Suprapubic skin (tissue), 4 donors: ENCODE data around the gene CPNE5. TPM values are rescaled to one million over a fixed set of nuclear protein-coding genes. Genes with fewer than 3 reads are reported as not detected.

Source experiments
- DNase-seq, 2 donors: peaks; one replicate each; pipeline ENCODE4 v3.0.0-alpha.2; 2019; ENCODE audit warnings: low spot score in 2 of 2
- H3K27ac ChIP-seq: fragments of 200-600 bp; sonication (generic); one replicate; pipeline ENCODE4 v1.5.1; 2019
- H3K27me3 ChIP-seq: fragments of 200-600 bp; sonication (generic); one replicate; pipeline ENCODE4 v1.5.1; 2019
- H3K36me3 ChIP-seq: fragments of 200-600 bp; sonication (generic); one replicate; pipeline ENCODE4 v1.5.1; 2019
- H3K4me1 ChIP-seq: fragments of 200-600 bp; sonication (generic); one replicate; pipeline ENCODE4 v1.5.1; 2019
- H3K4me3 ChIP-seq: fragments of 200-600 bp; sonication (generic); one replicate; pipeline ENCODE4 v1.5.1; 2019; ENCODE audit warnings: mild to moderate bottlenecking
- H3K9me3 ChIP-seq: fragments of 200-600 bp; sonication (generic); one replicate; pipeline ENCODE4 v1.5.1; 2019
- CTCF ChIP-seq, 2 donors: fragments of 200-600 bp in 1 of 2; fragments of 450-650 bp in 1 of 2; sonication (generic) in 1 of 2; IDR thresholded peaks; one replicate each; pipeline ENCODE4 v1.5.1; 2016 to 2019; ENCODE audit warnings: antibody characterized with exemption in 2 of 2, mild to moderate bottlenecking in 1 of 2, moderate library complexity in 1 of 2
- EP300 ChIP-seq: sonication (generic); formaldehyde crosslinking; IDR thresholded peaks from one replicate; pipeline ENCODE4 v1.6.1; 2017; ENCODE audit warnings: antibody characterized with exemption
- POLR2A ChIP-seq, 2 donors: fragments of 450-650 bp; IDR thresholded peaks; one replicate each; pipeline ENCODE4 v1.6.1; 2017; ENCODE audit warnings: antibody characterized with exemption in 2 of 2, mild to moderate bottlenecking in 2 of 2, moderate library complexity in 2 of 2
- POLR2AphosphoS5 ChIP-seq, 3 donors: sonication (generic); formaldehyde crosslinking; IDR thresholded peaks; one replicate each; pipeline ENCODE4 v1.6.1; 2017; ENCODE audit warnings: antibody characterized with exemption in 3 of 3
- WGBS: methylation state at CpG from one replicate; pipeline ENCODE4 v1.1.5; 2018; 5-methylcytosine and 5-hydroxymethylcytosine counted together
- total RNA-seq, 4 donors: library from RNA; depleted of rRNA; stranded (reverse); fragments of >200 nt; gene quantifications; one replicate each; pipeline ENCODE4 v1.1.0, GENCODE V29; 2016

CPNE5 gene
- total RNA-seq, 4 donors from 2014 or later = 0.48 to 1.2 (median 0.90) TPM

- no peaks in the 10 kb centered on the region for H3K36me3 ChIP-seq
- DNase-seq = no peak
- H3K27ac ChIP-seq = no peak overlapping the region
- 60% methylated on average over 18 of the region's 19 CpGs for WGBS
- no peaks in the 10 kb centered on the region for H3K27me3 ChIP-seq
- H3K4me3 ChIP-seq = no peak overlapping the region
- peaks cover 6% of the 10 kb centered on the region for H3K4me1 ChIP-seq
- no peak for TF ChIP-seq EP300
- TF ChIP-seq POLR2AphosphoS5 (IDR thresholded peaks at IDR 0.05) = no peak
- no peak for TF ChIP-seq CTCF (IDR thresholded peaks at IDR 0.05)
- no peak for TF ChIP-seq POLR2A (IDR thresholded peaks at IDR 0.05)
- no peaks in the 10 kb centered on the region for H3K9me3 ChIP-seq
Observed at GRCh38 chr6:36793913-36794712, 45.1 kb downstream of the CPNE5 start.

GRCh38 chr6:36793296-36793912 lies 45.8 kb downstream of the CPNE5 start:
- H3K27me3 ChIP-seq = no peaks in the 10 kb centered on the region
- TF ChIP-seq POLR2A (IDR thresholded peaks at IDR 0.05) (no peak), POLR2AphosphoS5 (IDR thresholded peaks at IDR 0.05) (no peak), EP300 (no peak), CTCF (IDR thresholded peaks at IDR 0.05) (no peak)
- no peaks in the 10 kb centered on the region for H3K9me3 ChIP-seq
- DNase-seq = no peak
- no peaks in the 10 kb centered on the region for H3K36me3 ChIP-seq
- peaks cover 9% of the 10 kb centered on the region for H3K4me1 ChIP-seq
- WGBS = 74% methylated on average over 8 of the region's 9 CpGs
- H3K27ac ChIP-seq = no peak overlapping the region
- no peak overlapping the region for H3K4me3 ChIP-seq

- WGBS = 92% methylated on average over 6 of the region's 10 CpGs
- TF ChIP-seq POLR2A (IDR thresholded peaks at IDR 0.05) (no peak), POLR2AphosphoS5 (IDR thresholded peaks at IDR 0.05) (no peak), CTCF (IDR thresholded peaks at IDR 0.05) (no peak), EP300 (no peak)
- Histone ChIP-seq H3K4me3 (no peak overlapping the region), H3K9me3 (no peaks in the 10 kb centered on the region), H3K36me3 (no peaks in the 10 kb centered on the region), H3K27me3 (no peaks in the 10 kb centered on the region), H3K4me1 (peaks cover 9% of the 10 kb centered on the region), H3K27ac (no peak overlapping the region)
- no peak for DNase-seq
Observed at GRCh38 chr6:36791521-36792135, 47.6 kb downstream of the CPNE5 start.

GRCh38 chr6:36791085-36791484 lies 48.2 kb downstream of the CPNE5 start:
- WGBS = 98% methylated on average over 2 of the region's 2 CpGs
- Histone ChIP-seq H3K27ac (no peak overlapping the region), H3K36me3 (no peaks in the 10 kb centered on the region), H3K9me3 (no peaks in the 10 kb centered on the region), H3K4me3 (no peak overlapping the region), H3K27me3 (no peaks in the 10 kb centered on the region), H3K4me1 (peaks cover 9% of the 10 kb centered on the region)
- DNase-seq = no peak
- TF ChIP-seq POLR2AphosphoS5 (IDR thresholded peaks at IDR 0.05) = no peak
- TF ChIP-seq CTCF (IDR thresholded peaks at IDR 0.05) = no peak
- TF ChIP-seq EP300 = no peak
- TF ChIP-seq POLR2A (IDR thresholded peaks at IDR 0.05) = no peak

GRCh38 chr6:36788768-36789167 lies 50.5 kb downstream of the CPNE5 start:
- peaks cover 7% of the 10 kb centered on the region for H3K4me1 ChIP-seq
- H3K4me3 ChIP-seq = no peak overlapping the region
- no peaks in the 10 kb centered on the region for H3K36me3 ChIP-seq
- no peak overlapping the region for H3K27ac ChIP-seq
- H3K27me3 ChIP-seq = no peaks in the 10 kb centered on the region
- 9% methylated on average over 4 of the region's 4 CpGs for WGBS
- H3K9me3 ChIP-seq = no peaks in the 10 kb centered on the region
- no peak for DNase-seq
- TF ChIP-seq CTCF (IDR thresholded peaks at IDR 0.05) (no peak), EP300 (no peak), POLR2A (IDR thresholded peaks at IDR 0.05) (no peak)
